ENCODE data around the gene HIGD2B.
"Not testable (repeated sequence)": the region's sequence is repeated elsewhere in the genome, so short reads cannot be mapped to it uniquely, and the experiment has no call there.

Gene HIGD2B

GRCh38 chr15:72648631-72649253 lies 37.2 kb downstream of the HIGD2B start:
- H3K4me1 Mint-ChIP-seq; ATAC-seq; H3K9me3 Mint-ChIP-seq; H3K27me3 Mint-ChIP-seq; H3K4me3 Mint-ChIP-seq; H3K36me3 Mint-ChIP-seq (ENCODE audit: low read depth); H3K27ac Mint-ChIP-seq; DNase-seq: not testable (repeated sequence)

GRCh38 chr15:72642271-72642670 lies 43.7 kb downstream of the HIGD2B start:
- H3K9me3 Mint-ChIP-seq; H3K36me3 Mint-ChIP-seq (ENCODE audit: low read depth); H3K27ac Mint-ChIP-seq; H3K4me1 Mint-ChIP-seq; H3K4me3 Mint-ChIP-seq; DNase-seq; H3K27me3 Mint-ChIP-seq; ATAC-seq: not testable (repeated sequence)

GRCh38 chr15:72639759-72640483 lies 46.1 kb downstream of the HIGD2B start:
- H3K27ac Mint-ChIP-seq; H3K27me3 Mint-ChIP-seq; H3K4me3 Mint-ChIP-seq; ATAC-seq; DNase-seq; H3K9me3 Mint-ChIP-seq; H3K4me1 Mint-ChIP-seq; H3K36me3 Mint-ChIP-seq (ENCODE audit: low read depth): not testable (repeated sequence)

- H3K4me1 Mint-ChIP-seq; H3K27me3 Mint-ChIP-seq; H3K9me3 Mint-ChIP-seq; H3K27ac Mint-ChIP-seq; H3K36me3 Mint-ChIP-seq (ENCODE audit: low read depth): not testable (repeated sequence)
- H3K4me3 Mint-ChIP-seq: peak overlapping the region; percentile 51
- ATAC-seq: peak; percentile 45
- peak; percentile 67 for DNase-seq
Measured at GRCh38 chr15:72636519-72637282, 49.3 kb downstream of the HIGD2B start.

- H3K4me1 Mint-ChIP-seq; H3K9me3 Mint-ChIP-seq; H3K36me3 Mint-ChIP-seq (ENCODE audit: low read depth); ATAC-seq; H3K27me3 Mint-ChIP-seq; H3K4me3 Mint-ChIP-seq; DNase-seq; H3K27ac Mint-ChIP-seq: not testable (repeated sequence)
Measured at GRCh38 chr15:72629068-72629570, 56.9 kb downstream of the HIGD2B start.

GRCh38 chr15:72628249-72629067 lies 57.5 kb downstream of the HIGD2B start:
- H3K27ac Mint-ChIP-seq; ATAC-seq; H3K9me3 Mint-ChIP-seq; H3K27me3 Mint-ChIP-seq; H3K4me1 Mint-ChIP-seq; H3K4me3 Mint-ChIP-seq; H3K36me3 Mint-ChIP-seq (ENCODE audit: low read depth): not testable (repeated sequence)
- DNase-seq: peak; percentile 12

GRCh38 chr15:72626153-72626552 lies 59.8 kb downstream of the HIGD2B start:
- DNase-seq; H3K9me3 Mint-ChIP-seq; H3K36me3 Mint-ChIP-seq (ENCODE audit: low read depth); H3K27ac Mint-ChIP-seq; ATAC-seq; H3K4me3 Mint-ChIP-seq; H3K27me3 Mint-ChIP-seq; H3K4me1 Mint-ChIP-seq: not testable (repeated sequence)
